Kidney (tissue), 14 donors: Measurements from ENCODE around the gene UBAP2. TPM values are rescaled to one million over a fixed set of nuclear protein-coding genes. Genes with fewer than 3 reads are reported as not detected.

ENCODE experiments used
- DNase-seq, 5 donors: peaks; one replicate each; pipeline ENCODE4 v3.0.0-alpha.2; 2013 to 2020
- FAIRE-seq: peaks from 2 replicates; lab custom pipeline; 2012; peaks lifted over from hg19 to GRCh38; lab: Jason Lieb, UNC
- H3K27ac ChIP-seq, 2 donors: one replicate each; pipeline ENCODE4 v1.7.0; 2013; ENCODE audit warnings: low read depth in 2 of 2, low read length in 2 of 2, inconsistent platforms in 1 of 2
- H3K27me3 ChIP-seq: one replicate; pipeline ENCODE4 v1.7.1; 2013; ENCODE audit warnings: low read length, inconsistent platforms; ENCODE audit not compliant: control insufficient read depth, insufficient read depth
- H3K36me3 ChIP-seq, 3 donors: one replicate each; pipeline versions ENCODE4 v1.7.0 to v1.7.1; 2013; ENCODE audit warnings: low read length in 3 of 3, control low read depth in 1 of 3, inconsistent platforms in 1 of 3; ENCODE audit not compliant: insufficient read depth in 3 of 3, control insufficient read depth in 2 of 3
- H3K4me1 ChIP-seq, 3 donors: one replicate each; pipeline versions ENCODE4 v1.7.0 to v1.7.1; 2013; ENCODE audit warnings: low read length in 3 of 3, inconsistent platforms in 1 of 3, low read depth in 1 of 3; ENCODE audit not compliant: control insufficient read depth in 2 of 3, insufficient read depth in 2 of 3
- H3K4me3 ChIP-seq, 3 donors: one replicate each; pipeline versions ENCODE4 v1.7.0 to v1.8.1; 2013; ENCODE audit warnings: low read length in 3 of 3, control low read depth in 1 of 3, inconsistent platforms in 1 of 3
- H3K9ac ChIP-seq, 3 donors: one replicate each; pipeline versions ENCODE4 v1.7.0 to v1.7.1; 2013; ENCODE audit warnings: low read length in 3 of 3, control low read depth in 1 of 3, inconsistent platforms in 1 of 3
- H3K9me3 ChIP-seq, 3 donors: one replicate each; pipeline versions ENCODE4 v1.7.0 to v1.7.1; 2013; ENCODE audit warnings: low read length in 3 of 3, control low read depth in 1 of 3, inconsistent platforms in 1 of 3; ENCODE audit not compliant: control insufficient read depth in 2 of 3, insufficient read depth in 1 of 3
- intact Hi-C: fragments of 100-400 bp; cut with DNase I; formaldehyde crosslinking; loops from one replicate; pipeline ENCODE4 v1.11.1; 2022
- polyA plus RNA-seq: library from polyadenylated mRNA; stranded (reverse); fragments of 350-450 nt; fragmentation: Illumina TruSeq; extraction: RNeasy Lipid Tissue Mini Kit (QIAGEN cat#74804); gene quantifications from one replicate; pipeline ENCODE4 v1.2.3, GENCODE V29; 2014; ENCODE audit warnings: low read depth, low replicate concordance; ENCODE audit not compliant: insufficient read depth
- total RNA-seq: library from RNA; stranded (reverse); fragmentation: NEBNext Ultra II Directional; extraction: Animal tissue kit (Norgen Biotek cat#: 25700); gene quantifications from one replicate; pipeline ENCODE4 v1.2.1, GENCODE V29; 2021
- TF ChIP-seq, protein P1 (sequence below): IDR thresholded peaks from 3 replicates; pipeline ENCODE4 v1.5.1; 2012; ENCODE audit warnings: mild to moderate bottlenecking, moderate library complexity, borderline replicate concordance; ENCODE audit not compliant: insufficient read depth; ENCODE audit errors: extremely low read depth
- donor health status: control.
- donor health status: control.
- donor health status: control.
- donor health status: control.
- donor health status: control.
- donor health status: DM: yes; HTN: yes; CAD: no.
- donor health status: Normal renal cell carcinoma (clear cell type).

UBAP2 gene
- total and polyA plus RNA-seq, 2 donors from 2014 or later, result 11.0 to 33.1 TPM

DNA sequence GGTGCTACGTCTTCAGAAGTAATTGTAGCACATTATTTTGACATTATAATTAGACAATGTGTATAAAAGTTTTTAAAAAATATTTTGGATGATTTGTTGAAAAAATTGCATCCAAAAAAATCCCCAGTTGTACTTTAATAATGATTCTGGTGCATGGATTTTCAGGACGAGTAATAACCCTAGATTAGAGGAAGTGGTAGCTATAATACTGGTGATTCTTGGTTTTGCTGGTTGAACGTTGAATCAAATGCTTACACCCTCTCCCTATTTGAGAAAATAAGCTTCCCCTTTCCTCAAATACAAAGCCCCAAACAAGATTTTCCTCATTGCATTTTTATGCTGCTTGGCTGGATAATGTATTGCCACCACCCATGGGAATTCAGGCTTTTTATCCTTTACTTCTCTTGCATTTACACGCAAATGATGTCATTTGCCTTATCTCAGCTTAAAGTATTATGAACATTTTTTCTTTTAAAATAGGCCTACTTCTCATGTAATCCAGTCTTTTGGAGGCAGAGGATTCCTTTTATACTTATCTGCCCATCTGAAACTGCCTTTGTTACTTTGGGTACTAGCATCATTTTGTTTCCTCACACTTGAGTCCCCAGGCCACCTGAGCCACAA is 145.4 kb downstream of the UBAP2 start:
- Histone ChIP-seq H3K36me3 (peaks cover 5 to 10% (median 6%) of the 10 kb centered on the region in 3 donors), H3K9me3 (no peaks in the 10 kb centered on the region), H3K4me1 (peaks cover 0 to 2% (median 0%) of the 10 kb centered on the region in 3 donors), H3K9ac (no peak overlapping the region), H3K27me3 (no peaks in the 10 kb centered on the region), H3K4me3 (no peak overlapping the region), H3K27ac (no peak overlapping the region)
- TF ChIP-seq, protein P1, sequence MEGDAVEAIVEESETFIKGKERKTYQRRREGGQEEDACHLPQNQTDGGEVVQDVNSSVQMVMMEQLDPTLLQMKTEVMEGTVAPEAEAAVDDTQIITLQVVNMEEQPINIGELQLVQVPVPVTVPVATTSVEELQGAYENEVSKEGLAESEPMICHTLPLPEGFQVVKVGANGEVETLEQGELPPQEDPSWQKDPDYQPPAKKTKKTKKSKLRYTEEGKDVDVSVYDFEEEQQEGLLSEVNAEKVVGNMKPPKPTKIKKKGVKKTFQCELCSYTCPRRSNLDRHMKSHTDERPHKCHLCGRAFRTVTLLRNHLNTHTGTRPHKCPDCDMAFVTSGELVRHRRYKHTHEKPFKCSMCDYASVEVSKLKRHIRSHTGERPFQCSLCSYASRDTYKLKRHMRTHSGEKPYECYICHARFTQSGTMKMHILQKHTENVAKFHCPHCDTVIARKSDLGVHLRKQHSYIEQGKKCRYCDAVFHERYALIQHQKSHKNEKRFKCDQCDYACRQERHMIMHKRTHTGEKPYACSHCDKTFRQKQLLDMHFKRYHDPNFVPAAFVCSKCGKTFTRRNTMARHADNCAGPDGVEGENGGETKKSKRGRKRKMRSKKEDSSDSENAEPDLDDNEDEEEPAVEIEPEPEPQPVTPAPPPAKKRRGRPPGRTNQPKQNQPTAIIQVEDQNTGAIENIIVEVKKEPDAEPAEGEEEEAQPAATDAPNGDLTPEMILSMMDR, result no peak
- intact Hi-C loops, result no loop called here
- no peak for FAIRE-seq
- DNase-seq, result no peak

DNA sequence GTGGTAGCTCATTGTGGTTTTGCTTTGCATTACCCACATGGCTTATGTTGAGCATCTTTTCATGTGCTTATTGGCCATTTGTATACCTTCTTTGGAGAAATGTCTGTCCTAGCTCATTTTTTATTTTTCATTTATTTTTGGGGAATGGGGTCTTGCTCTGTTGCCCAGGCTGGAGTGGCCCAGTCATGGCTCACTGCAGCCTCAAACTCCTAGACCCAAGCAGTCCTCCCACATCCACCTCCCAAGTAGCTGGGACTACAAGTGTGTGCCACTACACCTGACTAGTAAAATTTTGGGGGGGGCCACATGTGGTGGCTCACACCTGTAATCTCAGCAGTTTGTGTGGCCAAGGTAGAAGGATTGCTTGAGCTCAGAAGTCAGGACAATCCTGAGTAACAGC is 154.4 kb downstream of the UBAP2 start:
- no peak overlapping the region for H3K9ac ChIP-seq
- intact Hi-C loops, result no loop called here
- peaks cover 0 to 2% (median 0%) of the 10 kb centered on the region in 3 donors for H3K36me3 ChIP-seq
- no peaks in the 10 kb centered on the region for H3K9me3 ChIP-seq
- H3K27me3 ChIP-seq, result no peaks in the 10 kb centered on the region
- no peak overlapping the region for H3K4me3 ChIP-seq
- no peak for DNase-seq
- TF ChIP-seq, protein P1, result no peak
- no peak overlapping the region for H3K27ac ChIP-seq
- FAIRE-seq, result no peak
- no peaks in the 10 kb centered on the region for H3K4me1 ChIP-seq

DNA sequence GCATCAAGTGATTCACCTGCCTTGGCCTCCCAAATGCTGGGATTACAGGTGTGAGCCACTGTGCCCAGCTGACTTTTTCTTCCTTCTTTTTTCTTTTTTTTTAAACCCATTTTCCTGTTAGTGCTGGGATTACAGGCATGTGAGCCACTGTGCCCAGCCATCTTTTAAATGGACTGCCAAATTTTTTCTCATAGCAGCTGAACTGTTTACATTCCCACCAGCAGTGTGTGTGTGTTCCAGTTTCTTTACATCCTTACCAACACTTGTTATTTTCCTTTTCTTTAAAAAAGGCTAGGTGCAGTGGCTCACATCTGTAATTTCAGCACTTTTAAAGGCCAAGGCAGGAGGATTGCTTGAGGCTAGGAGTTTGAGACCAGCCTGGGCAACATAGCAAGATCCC is 154.8 kb downstream of the UBAP2 start:
- H3K9me3 ChIP-seq, result no peaks in the 10 kb centered on the region
- DNase-seq (no peak), FAIRE-seq (no peak)
- no peak overlapping the region for H3K4me3 ChIP-seq
- TF ChIP-seq, protein P1, result no peak
- H3K4me1 ChIP-seq, result no peaks in the 10 kb centered on the region
- H3K9ac ChIP-seq, result no peak overlapping the region
- H3K36me3 ChIP-seq, result peaks cover 0 to 2% (median 0%) of the 10 kb centered on the region in 3 donors
- H3K27me3 ChIP-seq, result no peaks in the 10 kb centered on the region
- H3K27ac ChIP-seq, result no peak overlapping the region
- intact Hi-C loops, result no loop called here

DNA sequence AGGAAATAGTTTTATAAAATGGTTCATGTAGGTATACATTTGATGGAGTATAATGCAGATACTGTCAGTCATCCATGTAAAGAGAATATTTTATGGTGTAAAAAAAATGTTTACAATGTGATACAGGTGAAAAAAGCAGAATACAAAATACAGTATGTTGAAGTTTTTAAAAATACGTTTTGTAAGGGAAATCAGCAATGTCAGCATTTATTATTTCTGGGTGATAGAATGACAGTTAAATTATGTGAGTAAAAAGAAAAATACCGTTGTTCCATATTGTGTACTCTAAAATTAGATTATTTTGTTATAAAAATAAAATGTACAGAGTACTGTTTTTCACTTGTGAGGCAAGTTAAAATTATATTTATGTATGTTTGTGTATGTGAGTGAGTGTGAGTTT is 162.7 kb downstream of the UBAP2 start:
- no peak for FAIRE-seq
- intact Hi-C loops, result no loop called here

More for the DNA sequence above, 162.7 kb downstream of the UBAP2 start:
- Histone ChIP-seq H3K27me3 (no peaks in the 10 kb centered on the region), H3K9ac (no peak overlapping the region), H3K4me1 (peaks cover 0 to 3% (median 3%) of the 10 kb centered on the region in 3 donors), H3K4me3 (no peak overlapping the region), H3K9me3 (no peaks in the 10 kb centered on the region), H3K36me3 (no peaks in the 10 kb centered on the region), H3K27ac (no peak overlapping the region)
- TF ChIP-seq, protein P1, result no peak
- no peak for DNase-seq
